NCI-H1105 (cell line): ENCODE data around the gene S100A16.

Source experiments
- DNase-seq: peaks from one replicate; lab custom pipeline; 2025; lab: John Stamatoyannopoulos, UW

The S100A16 gene

GRCh38 chr1:153636312-153636711 is 23.4 kb upstream of the S100A16 start:
- DNase-seq = no peak

- no peak for DNase-seq
Observed at GRCh38 chr1:153635872-153636271, 22.9 kb upstream of the S100A16 start.

- DNase-seq = peak; percentile 98
Observed at GRCh38 chr1:153633754-153634665, 21.1 kb upstream of the S100A16 start, which contains the start of gene CHTOP. CHTOP (plus strand) TSS chr1:153634066; CDS start chr1:153636589, 2,523 bp downstream.

- DNase-seq = no peak
Observed at GRCh38 chr1:153633161-153633753, 20.3 kb upstream of the S100A16 start.

GRCh38 chr1:153631047-153632022 is 18.4 kb upstream of the S100A16 start:
- no peak for DNase-seq

GRCh38 chr1:153630384-153630783 is 17.4 kb upstream of the S100A16 start:
- no peak for DNase-seq

- DNase-seq = no peak
Observed at GRCh38 chr1:153629971-153630370, 17.0 kb upstream of the S100A16 start.

GRCh38 chr1:153629343-153629665 is 16.4 kb upstream of the S100A16 start:
- no peak for DNase-seq

GRCh38 chr1:153628638-153629342 is 15.9 kb upstream of the S100A16 start:
- no peak for DNase-seq

- no peak for DNase-seq
Observed at GRCh38 chr1:153627715-153628626, 15.0 kb upstream of the S100A16 start, which contains the start of gene S100A1. S100A1 (plus strand) TSS chr1:153628434; CDS start chr1:153630522, 2,088 bp downstream.

- DNase-seq = peak; percentile 71
Observed at GRCh38 chr1:153626904-153627714, 14.2 kb upstream of the S100A16 start, which contains the start of gene S100A13. S100A13 (minus strand) TSS chr1:153627505; CDS start chr1:153626472, 1,033 bp downstream.

- DNase-seq = no peak
Observed at GRCh38 chr1:153626477-153626903, 13.6 kb upstream of the S100A16 start.

- DNase-seq = no peak
Observed at GRCh38 chr1:153624965-153625611, 12.2 kb upstream of the S100A16 start.

GRCh38 chr1:153623101-153623500 is 10.2 kb upstream of the S100A16 start:
- no peak for DNase-seq

GRCh38 chr1:153619171-153619570 is 6.2 kb upstream of the S100A16 start:
- no peak for DNase-seq

- DNase-seq = peak; percentile 50
Observed at GRCh38 chr1:153617663-153618062, 4.7 kb upstream of the S100A16 start.

- DNase-seq = no peak
Observed at GRCh38 chr1:153616917-153617311, 4.0 kb upstream of the S100A16 start.

GRCh38 chr1:153616144-153616916 is 3.4 kb upstream of the S100A16 start, which contains the start of gene S100A14:
S100A14 (minus strand) TSS chr1:153616325; CDS start chr1:153615858, 467 bp downstream.
- no peak for DNase-seq
